ENCODE results near the gene ITPR2.

The ITPR2 gene

GRCh38 chr12:26872625-26873024, 39.6 kb upstream of the ITPR2 start:
- Histone ChIP-seq H3K4me1 (ENCODE audit: insufficient read depth, poor library complexity, severe bottlenecking) (peaks cover 5% of the 10 kb centered on the region), H3K27me3 (ENCODE audit: insufficient read depth, poor library complexity, severe bottlenecking) (no peaks in the 10 kb centered on the region), H3K27ac (ENCODE audit: poor library complexity, severe bottlenecking) (no peak overlapping the region), H3K9me3 (ENCODE audit: severe bottlenecking) (no peaks in the 10 kb centered on the region), H3K36me3 (ENCODE audit: low read depth) (no peaks in the 10 kb centered on the region), H3K4me3 (ENCODE audit: severe bottlenecking) (no peak overlapping the region)
- no peak for ATAC-seq (ENCODE audit: low read depth)
- no peak for DNase-seq (ENCODE audit: low spot score)
- TF ChIP-seq CTCF (IDR thresholded peaks at IDR 0.05; ENCODE audit: poor library complexity, severe bottlenecking): no peak

- Histone ChIP-seq H3K27ac (ENCODE audit: poor library complexity, severe bottlenecking) (no peak overlapping the region), H3K36me3 (ENCODE audit: low read depth) (no peaks in the 10 kb centered on the region), H3K27me3 (ENCODE audit: insufficient read depth, poor library complexity, severe bottlenecking) (no peaks in the 10 kb centered on the region), H3K4me3 (ENCODE audit: severe bottlenecking) (no peak overlapping the region), H3K9me3 (ENCODE audit: severe bottlenecking) (no peaks in the 10 kb centered on the region), H3K4me1 (ENCODE audit: insufficient read depth, poor library complexity, severe bottlenecking) (peaks cover 5% of the 10 kb centered on the region)
- no peak for TF ChIP-seq CTCF (IDR thresholded peaks at IDR 0.05; ENCODE audit: poor library complexity, severe bottlenecking)
- no peak for DNase-seq (ENCODE audit: low spot score)
- no peak for ATAC-seq (ENCODE audit: low read depth)
Measured at GRCh38 chr12:26871985-26872384, 39.0 kb upstream of the ITPR2 start.

- Histone ChIP-seq H3K27me3 (ENCODE audit: insufficient read depth, poor library complexity, severe bottlenecking) (no peaks in the 10 kb centered on the region), H3K4me3 (ENCODE audit: severe bottlenecking) (no peak overlapping the region), H3K9me3 (ENCODE audit: severe bottlenecking) (no peaks in the 10 kb centered on the region), H3K4me1 (ENCODE audit: insufficient read depth, poor library complexity, severe bottlenecking) (peaks cover 5% of the 10 kb centered on the region), H3K36me3 (ENCODE audit: low read depth) (no peaks in the 10 kb centered on the region), H3K27ac (ENCODE audit: poor library complexity, severe bottlenecking) (peak overlapping the region; percentile 29)
- DNase-seq (ENCODE audit: low spot score) (no peak), ATAC-seq (ENCODE audit: low read depth) (peak; percentile 67)
- TF ChIP-seq CTCF (IDR thresholded peaks at IDR 0.05; ENCODE audit: poor library complexity, severe bottlenecking): no peak
Measured at GRCh38 chr12:26870491-26871419, 37.8 kb upstream of the ITPR2 start.

- no peak for TF ChIP-seq CTCF (IDR thresholded peaks at IDR 0.05; ENCODE audit: poor library complexity, severe bottlenecking)
- ATAC-seq (ENCODE audit: low read depth) (no peak), DNase-seq (ENCODE audit: low spot score) (no peak)
- Histone ChIP-seq H3K4me3 (ENCODE audit: severe bottlenecking) (no peak overlapping the region), H3K4me1 (ENCODE audit: insufficient read depth, poor library complexity, severe bottlenecking) (peaks cover 5% of the 10 kb centered on the region), H3K36me3 (ENCODE audit: low read depth) (no peaks in the 10 kb centered on the region), H3K27ac (ENCODE audit: poor library complexity, severe bottlenecking) (peak overlapping the region; percentile 29), H3K27me3 (ENCODE audit: insufficient read depth, poor library complexity, severe bottlenecking) (no peaks in the 10 kb centered on the region), H3K9me3 (ENCODE audit: severe bottlenecking) (no peaks in the 10 kb centered on the region)
Measured at GRCh38 chr12:26869908-26870459, 37.0 kb upstream of the ITPR2 start.

GRCh38 chr12:26869104-26869494, 36.1 kb upstream of the ITPR2 start:
- no peak for TF ChIP-seq CTCF (IDR thresholded peaks at IDR 0.05; ENCODE audit: poor library complexity, severe bottlenecking)
- Histone ChIP-seq H3K27me3 (ENCODE audit: insufficient read depth, poor library complexity, severe bottlenecking) (no peaks in the 10 kb centered on the region), H3K4me3 (ENCODE audit: severe bottlenecking) (no peak overlapping the region), H3K36me3 (ENCODE audit: low read depth) (no peaks in the 10 kb centered on the region), H3K27ac (ENCODE audit: poor library complexity, severe bottlenecking) (no peak overlapping the region), H3K4me1 (ENCODE audit: insufficient read depth, poor library complexity, severe bottlenecking) (peaks cover 5% of the 10 kb centered on the region), H3K9me3 (ENCODE audit: severe bottlenecking) (no peaks in the 10 kb centered on the region)
- ATAC-seq (ENCODE audit: low read depth) (no peak), DNase-seq (ENCODE audit: low spot score) (no peak)
